HG03520 (cell line): ENCODE data around the gene RIBC1.
A peak's percentile ranks its signal among the peaks of the same experiment; 100 is the strongest.
"Not testable (repeated sequence)": the region's sequence is repeated elsewhere in the genome, so short reads cannot be mapped to it uniquely, and the experiment has no call there.

Experiments used
- ATAC-seq: cut with Tn5 transposase; IDR thresholded peaks from one replicate; pipeline ENCODE4 v1.9.1; 2021; ENCODE audit warnings: mild to moderate bottlenecking, moderate library complexity; ENCODE audit not compliant: unreplicated experiment

The RIBC1 gene

GRCh38 chrX:53435997-53436396 lies 13.3 kb downstream of the RIBC1 start:
- peak; percentile 70 for ATAC-seq

GRCh38 chrX:53437206-53437605 lies 14.5 kb downstream of the RIBC1 start:
- no peak for ATAC-seq

- no peak for ATAC-seq
These were observed 15.6 kb downstream of the RIBC1 start for GRCh38 chrX:53438174-53438831.

GRCh38 chrX:53438832-53439230 lies 16.2 kb downstream of the RIBC1 start:
- no peak for ATAC-seq

- ATAC-seq, result no peak
These were observed 17.4 kb downstream of the RIBC1 start for GRCh38 chrX:53440101-53440500.

- ATAC-seq, result no peak
These were observed 18.2 kb downstream of the RIBC1 start for GRCh38 chrX:53440621-53441517.

GRCh38 chrX:53441531-53442321 lies 19.1 kb downstream of the RIBC1 start:
- peak; percentile 51 for ATAC-seq

- no peak for ATAC-seq
These were observed 19.6 kb downstream of the RIBC1 start for GRCh38 chrX:53442322-53442631.

GRCh38 chrX:53445977-53446376 lies 23.3 kb downstream of the RIBC1 start:
- no peak for ATAC-seq

- ATAC-seq, result no peak
These were observed 24.8 kb downstream of the RIBC1 start for GRCh38 chrX:53447441-53447840.

GRCh38 chrX:53449632-53450031 lies 27.0 kb downstream of the RIBC1 start:
- ATAC-seq, result no peak

- no peak for ATAC-seq
These were observed 30.1 kb downstream of the RIBC1 start for GRCh38 chrX:53452812-53453211.

GRCh38 chrX:53456254-53456653 lies 33.6 kb downstream of the RIBC1 start:
- ATAC-seq, result no peak

- no peak for ATAC-seq
These were observed 35.4 kb downstream of the RIBC1 start for GRCh38 chrX:53458082-53458481.

- not testable (repeated sequence) for ATAC-seq
These were observed 46.0 kb downstream of the RIBC1 start for GRCh38 chrX:53468659-53469058.

GRCh38 chrX:53471346-53471745 lies 48.7 kb downstream of the RIBC1 start:
- ATAC-seq, result no peak

- no peak for ATAC-seq
These were observed 52.0 kb downstream of the RIBC1 start for GRCh38 chrX:53474707-53475106.

- no peak for ATAC-seq
These were observed 53.7 kb downstream of the RIBC1 start for GRCh38 chrX:53476371-53476770.

GRCh38 chrX:53479301-53479700 lies 56.6 kb downstream of the RIBC1 start:
- ATAC-seq, result no peak
